COLO668 (cell line): Measurements from ENCODE around the gene SMTNL2.
"Not testable (repeated sequence)": the region's sequence is repeated elsewhere in the genome, so short reads cannot be mapped to it uniquely, and the experiment has no call there.

Experiments
- DNase-seq: peaks from one replicate; lab custom pipeline; 2025; ENCODE audit not compliant: unreplicated experiment; lab: John Stamatoyannopoulos, UW

Gene SMTNL2

DNA sequence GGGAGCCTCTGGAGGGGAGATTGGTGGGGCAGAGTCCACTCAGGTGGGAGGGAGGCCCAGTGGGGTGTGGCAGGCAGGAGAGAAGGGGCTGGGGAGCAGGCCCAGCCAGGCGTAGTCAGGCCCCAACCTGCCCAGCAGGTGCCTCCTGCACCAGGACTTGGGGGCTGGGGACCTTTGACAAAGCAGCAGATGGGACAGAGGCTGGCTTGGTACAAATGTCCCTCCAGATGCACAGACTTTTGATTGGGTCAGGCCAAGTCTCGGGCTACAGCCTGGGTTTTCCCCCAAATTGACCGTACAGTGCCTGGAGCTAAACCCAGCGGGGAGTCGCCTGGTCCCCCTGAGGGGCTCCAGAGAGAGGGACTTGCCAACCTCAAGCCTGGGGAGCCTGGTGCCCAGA is 24.4 kb upstream of the SMTNL2 start:
- peak; percentile 46 for DNase-seq

- DNase-seq = peak; percentile 36
Observed at GRCh38 chr17:4560421-4560820, 23.9 kb upstream of the SMTNL2 start, which contains the start of gene GGT6. GGT6 (minus strand) TSS chr17:4560577; CDS start chr17:4560521, 56 bp downstream.

- no peak for DNase-seq
Observed at GRCh38 chr17:4560837-4561256, 23.5 kb upstream of the SMTNL2 start.

DNA sequence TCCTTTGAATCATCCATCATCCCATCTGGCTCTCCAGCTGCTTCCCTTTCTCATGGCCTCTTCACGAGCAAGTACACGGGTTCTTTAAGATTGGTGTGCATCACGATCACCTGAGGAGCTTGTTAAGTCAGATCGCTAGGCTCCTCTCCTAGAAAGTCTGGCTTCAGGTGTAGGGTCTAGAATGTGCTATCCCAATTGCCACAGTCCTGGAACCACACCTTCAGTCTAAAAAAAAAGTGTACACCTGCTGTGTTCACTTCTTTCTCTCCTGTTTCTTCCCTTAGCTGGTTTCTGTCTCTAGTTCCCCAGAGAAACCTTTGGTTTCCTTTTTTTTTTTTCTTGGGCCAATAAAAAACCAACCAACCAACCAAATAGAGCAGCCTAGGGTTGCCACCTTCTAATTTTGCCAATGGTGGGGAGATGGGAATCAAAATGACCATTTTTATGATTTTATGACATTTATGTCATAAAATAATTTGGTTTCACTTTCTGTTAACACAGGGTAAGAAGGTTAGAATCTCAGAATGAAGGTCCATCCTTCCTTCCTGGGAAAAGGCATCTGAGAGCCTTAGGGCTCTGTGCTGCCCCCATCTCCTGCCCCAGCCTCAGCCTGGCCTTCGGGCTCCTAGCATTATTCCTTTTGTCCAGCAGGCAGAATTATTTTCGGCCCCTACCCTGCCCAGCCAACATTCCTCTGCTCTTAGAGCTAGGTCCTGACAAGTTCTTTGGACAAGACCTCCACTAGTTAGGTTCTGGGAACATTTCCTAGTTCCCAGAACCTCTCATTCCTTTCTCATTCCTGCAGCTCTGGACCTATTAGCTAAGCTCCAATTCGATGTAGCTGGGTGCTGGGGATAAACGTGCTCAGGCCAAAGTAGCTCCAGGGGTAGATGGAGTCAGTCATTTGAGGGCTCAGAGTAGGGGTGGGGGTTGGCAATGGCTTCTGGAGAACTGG is 22.0 kb upstream of the SMTNL2 start:
- no peak for DNase-seq

GRCh38 chr17:4565209-4566141 is 18.9 kb upstream of the SMTNL2 start:
- peak; percentile 51 for DNase-seq

GRCh38 chr17:4566785-4567184 is 17.5 kb upstream of the SMTNL2 start:
- DNase-seq = peak; percentile 44

GRCh38 chr17:4569591-4569990 is 14.7 kb upstream of the SMTNL2 start:
- no peak for DNase-seq

- no peak for DNase-seq
Observed at GRCh38 chr17:4572131-4572530, 12.2 kb upstream of the SMTNL2 start.

GRCh38 chr17:4573115-4573514 is 11.2 kb upstream of the SMTNL2 start:
- DNase-seq = no peak

DNA sequence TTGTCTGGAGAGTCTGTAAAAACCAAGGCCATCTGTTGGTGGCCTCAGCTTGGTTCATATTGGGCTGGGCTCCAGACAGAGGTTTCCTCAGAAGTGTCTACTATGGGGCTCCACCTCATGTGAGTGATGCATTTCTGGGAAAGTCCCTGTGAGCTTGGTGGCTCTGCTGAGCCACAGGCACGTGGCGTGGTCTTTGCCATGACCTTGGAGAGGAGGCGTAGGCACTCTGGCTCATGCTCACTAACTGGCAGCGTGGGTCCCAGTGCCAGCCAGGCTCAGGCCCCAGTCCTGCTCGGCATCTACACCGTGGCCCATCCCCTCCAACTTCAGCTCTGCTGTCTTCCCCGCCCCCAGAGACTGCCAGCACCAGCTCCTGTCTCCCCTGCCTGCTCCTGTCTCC is 10.7 kb upstream of the SMTNL2 start:
- no peak for DNase-seq

GRCh38 chr17:4574448-4575045 is 9.8 kb upstream of the SMTNL2 start:
- DNase-seq = no peak

DNA sequence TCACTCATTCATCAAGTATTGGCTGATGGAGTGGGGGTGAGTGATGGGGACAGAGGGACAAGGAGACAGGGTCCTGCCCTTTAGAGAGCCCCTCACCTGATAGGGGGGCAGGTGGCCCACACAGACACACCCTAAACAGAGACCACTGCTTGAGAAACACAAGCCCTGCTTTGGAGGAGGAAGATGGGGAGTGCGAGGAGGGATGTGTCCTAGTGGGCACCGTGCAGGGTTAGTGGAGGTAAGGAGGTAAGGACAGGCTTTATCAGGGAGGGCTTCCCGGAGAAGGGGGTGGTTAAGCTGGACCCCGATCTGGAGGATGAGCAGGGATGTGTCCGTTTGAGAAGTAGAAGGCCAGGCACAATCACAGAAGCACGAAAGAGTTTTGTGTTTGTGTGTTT is 8.2 kb upstream of the SMTNL2 start:
- DNase-seq = no peak

DNA sequence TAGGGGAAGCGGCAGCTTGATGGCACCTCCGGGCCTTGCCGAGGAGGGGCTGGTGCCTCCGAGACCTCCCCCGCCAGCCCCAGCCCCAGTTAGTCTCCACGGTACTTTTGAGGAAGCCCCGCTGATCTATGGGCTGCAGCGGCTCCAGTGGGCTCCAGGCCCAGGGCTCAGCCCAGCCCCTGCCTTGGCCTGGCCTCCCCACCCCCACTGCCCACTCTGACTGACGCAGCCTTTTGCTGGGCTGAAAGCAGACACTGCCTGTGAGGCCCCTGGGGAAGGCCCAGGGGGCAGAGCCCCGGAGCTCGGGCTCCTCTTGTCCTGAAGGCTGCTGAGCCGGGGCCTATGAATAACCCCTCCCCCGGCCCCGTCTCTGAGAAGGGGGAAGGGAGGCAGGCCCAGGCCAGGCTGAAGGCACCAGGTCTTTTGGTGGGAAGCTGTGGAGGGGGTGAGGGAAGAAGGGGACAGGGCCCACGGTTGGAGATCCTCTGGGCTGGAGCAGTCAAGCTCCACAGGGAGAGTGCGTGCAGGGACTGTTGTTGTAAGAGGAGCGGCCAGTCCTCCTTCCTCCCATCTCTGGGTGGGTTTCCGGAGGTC is 7.5 kb upstream of the SMTNL2 start:
- no peak for DNase-seq

- DNase-seq = no peak
Observed at GRCh38 chr17:4577386-4577993, 6.8 kb upstream of the SMTNL2 start.

DNA sequence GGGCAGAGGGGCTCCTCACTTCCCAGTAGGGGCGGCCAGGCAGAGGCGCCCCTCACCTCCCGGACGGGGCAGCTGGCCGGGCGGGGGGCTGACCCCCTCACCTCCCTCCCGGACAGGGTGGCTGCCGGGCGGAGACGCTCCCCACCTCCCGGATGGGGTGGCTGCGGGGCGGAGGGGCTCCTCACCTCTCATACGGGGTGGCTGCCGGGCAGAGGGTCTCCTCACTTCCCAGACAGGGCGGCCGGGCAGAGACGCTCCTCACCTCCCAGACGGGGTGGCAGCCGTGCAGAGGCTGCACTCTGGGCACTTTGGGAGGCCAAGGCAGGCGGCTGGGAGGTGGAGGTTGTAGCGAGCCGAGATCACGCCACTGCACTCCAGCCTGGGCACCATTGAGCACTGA is 6.0 kb upstream of the SMTNL2 start:
- DNase-seq = not testable (repeated sequence)

GRCh38 chr17:4579678-4580077 is 4.7 kb upstream of the SMTNL2 start:
- no peak for DNase-seq

DNA sequence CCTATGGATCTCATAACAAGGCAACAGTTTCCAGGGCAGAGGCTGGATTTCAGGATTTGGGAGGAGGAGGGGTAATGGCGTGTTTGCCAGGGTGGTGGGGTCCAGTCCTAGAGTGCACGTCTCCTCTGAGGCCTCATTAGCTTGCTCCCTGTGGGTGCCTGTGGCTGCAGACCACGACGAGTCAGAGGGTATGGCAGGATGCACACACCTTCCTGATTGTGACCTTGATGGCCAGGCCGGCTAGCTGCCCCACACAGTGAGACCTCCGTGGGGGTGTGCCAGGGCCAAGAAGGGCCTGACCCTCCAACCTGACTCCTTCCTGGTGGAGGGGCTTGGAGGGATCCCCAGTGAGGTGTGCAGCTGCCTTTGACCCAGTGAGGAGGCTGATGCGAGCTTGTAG is 4.0 kb upstream of the SMTNL2 start:
- DNase-seq = no peak

DNA sequence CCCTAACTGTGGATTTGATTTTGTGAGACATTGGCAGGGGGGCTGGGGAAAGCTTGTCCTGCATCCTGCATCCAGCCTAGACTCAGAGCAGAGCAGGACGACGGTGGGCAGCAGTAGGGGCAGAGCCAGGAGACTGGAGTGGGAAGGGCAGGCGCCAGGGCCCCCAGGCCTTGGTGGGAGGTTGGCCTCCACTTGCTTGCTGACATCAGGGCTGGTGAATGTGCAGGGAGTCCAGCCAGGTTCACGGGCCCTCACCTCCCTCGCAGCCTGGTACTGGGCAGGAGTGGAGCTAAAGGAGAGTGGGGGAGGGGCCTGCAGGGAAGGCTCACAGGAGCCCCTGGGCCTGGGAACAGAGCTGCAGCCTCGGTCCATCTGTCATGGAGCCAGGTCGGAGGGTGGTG is 2.2 kb upstream of the SMTNL2 start:
- DNase-seq = no peak

- no peak for DNase-seq
Observed at GRCh38 chr17:4582691-4583090, 1.6 kb upstream of the SMTNL2 start.

- no peak for DNase-seq
Observed at GRCh38 chr17:4583206-4583605, 1.1 kb upstream of the SMTNL2 start.

DNA sequence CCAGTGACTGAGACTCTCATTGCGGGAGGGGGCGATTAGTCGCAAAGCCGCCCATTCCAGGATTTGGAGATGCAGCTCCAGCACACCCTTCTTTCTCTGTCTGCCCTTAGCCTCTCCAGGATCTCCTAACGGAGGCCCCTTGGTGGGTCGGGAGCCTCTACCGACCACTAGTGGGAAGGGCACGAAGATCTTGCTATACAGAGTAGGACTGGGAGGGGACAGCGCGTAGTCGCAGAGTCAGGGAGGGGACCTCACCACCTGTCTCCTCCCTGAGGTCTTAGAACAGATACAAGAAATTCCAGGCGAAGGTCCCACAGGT is 588 bp upstream of the SMTNL2 start:
- DNase-seq = peak; percentile 21
